ENCODE measurements around the gene NKAPD1.
A peak's percentile ranks its signal among the peaks of the same experiment; 100 is the strongest.
"Not testable (repeated sequence)": the region's sequence is repeated elsewhere in the genome, so short reads cannot be mapped to it uniquely, and the experiment has no call there.

NKAPD1 gene

GRCh38 chr11:112042161-112042960 lies 31.7 kb upstream of the NKAPD1 start:
- no peak overlapping the region for H3K4me2 ChIP-seq (ENCODE audit: low read length)
- H3K27me3 ChIP-seq (ENCODE audit: control insufficient read depth, low read length): no peaks in the 10 kb centered on the region
- no peaks in the 10 kb centered on the region for H3K4me1 ChIP-seq (ENCODE audit: control insufficient read depth, low read length)
- H3K4me3 ChIP-seq (ENCODE audit: low read length): no peak overlapping the region
- 0 out of 2 replicates have a peak, but pooled peaks cover 2% of the 10 kb centered on the region for H4K20me1 ChIP-seq (ENCODE audit: control insufficient read depth, insufficient read depth, low read depth, low read length)
- H3K79me2 ChIP-seq (ENCODE audit: control insufficient read depth, low read length): peaks cover 23% of the 10 kb centered on the region
- H3K9me3 ChIP-seq (ENCODE audit: control insufficient read depth, insufficient read depth, low read length): no peaks in the 10 kb centered on the region
- no peaks in the 10 kb centered on the region for H3K9me2 ChIP-seq (replicated peaks; ENCODE audit: control insufficient read depth, low read length)
- TF ChIP-seq EZH2phosphoT487 (IDR thresholded peaks at IDR 0.05; ENCODE audit: borderline replicate concordance, low read length) (no peak), CTCF (IDR thresholded peaks at IDR 0.05; ENCODE audit: low read depth, low read length, poor library complexity, severe bottlenecking) (no peak)
- H3F3A ChIP-seq (ENCODE audit: control insufficient read depth, insufficient read depth): peaks cover 16% of the 10 kb centered on the region
- peaks cover 88% of the 10 kb centered on the region for H3K36me3 ChIP-seq (ENCODE audit: control insufficient read depth, low read length)
- no peak overlapping the region for H3K27ac ChIP-seq (ENCODE audit: low read depth, low read length)

GRCh38 chr11:112042961-112043304 lies 31.2 kb upstream of the NKAPD1 start:
- Histone ChIP-seq H4K20me1 (ENCODE audit: control insufficient read depth, insufficient read depth, low read depth, low read length) (0 out of 2 replicates have a peak, but pooled peaks cover 2% of the 10 kb centered on the region), H3K27me3 (ENCODE audit: control insufficient read depth, low read length) (no peaks in the 10 kb centered on the region), H3F3A (ENCODE audit: control insufficient read depth, insufficient read depth) (peaks cover 16% of the 10 kb centered on the region), H3K9me3 (ENCODE audit: control insufficient read depth, insufficient read depth, low read length) (no peaks in the 10 kb centered on the region), H3K79me2 (ENCODE audit: control insufficient read depth, low read length) (peaks cover 21% of the 10 kb centered on the region), H3K9me2 (replicated peaks; ENCODE audit: control insufficient read depth, low read length) (no peaks in the 10 kb centered on the region), H3K27ac (ENCODE audit: low read depth, low read length) (no peak overlapping the region), H3K4me1 (ENCODE audit: control insufficient read depth, low read length) (peaks cover 4% of the 10 kb centered on the region), H3K4me3 (ENCODE audit: low read length) (no peak overlapping the region), H3K36me3 (ENCODE audit: control insufficient read depth, low read length) (peaks cover 88% of the 10 kb centered on the region), H3K4me2 (ENCODE audit: low read length) (no peak overlapping the region)
- TF ChIP-seq EZH2phosphoT487 (IDR thresholded peaks at IDR 0.05; ENCODE audit: borderline replicate concordance, low read length) (no peak), CTCF (IDR thresholded peaks at IDR 0.05; ENCODE audit: low read depth, low read length, poor library complexity, severe bottlenecking) (no peak)

GRCh38 chr11:112044961-112045360 lies 29.1 kb upstream of the NKAPD1 start:
- Histone ChIP-seq H3K27ac (ENCODE audit: low read depth, low read length) (no peak overlapping the region), H3K36me3 (ENCODE audit: control insufficient read depth, low read length) (peaks cover 93% of the 10 kb centered on the region), H3F3A (ENCODE audit: control insufficient read depth, insufficient read depth) (peaks cover 25% of the 10 kb centered on the region), H3K4me3 (ENCODE audit: low read length) (no peak overlapping the region), H3K9me2 (replicated peaks; ENCODE audit: control insufficient read depth, low read length) (no peaks in the 10 kb centered on the region), H3K27me3 (ENCODE audit: control insufficient read depth, low read length) (no peaks in the 10 kb centered on the region), H3K4me1 (ENCODE audit: control insufficient read depth, low read length) (peaks cover 24% of the 10 kb centered on the region), H3K4me2 (ENCODE audit: low read length) (no peak overlapping the region), H3K79me2 (ENCODE audit: control insufficient read depth, low read length) (peaks cover 32% of the 10 kb centered on the region), H3K9me3 (ENCODE audit: control insufficient read depth, insufficient read depth, low read length) (peaks cover 7% of the 10 kb centered on the region; the same call in 1 of the 2 replicates), H4K20me1 (ENCODE audit: control insufficient read depth, insufficient read depth, low read depth, low read length) (no peaks in the 10 kb centered on the region)
- TF ChIP-seq EZH2phosphoT487 (IDR thresholded peaks at IDR 0.05; ENCODE audit: borderline replicate concordance, low read length): no peak

GRCh38 chr11:112046647-112047046 lies 27.5 kb upstream of the NKAPD1 start:
- H3K27ac ChIP-seq (ENCODE audit: low read depth, low read length); H3K4me3 ChIP-seq (ENCODE audit: low read length); H3K9me3 ChIP-seq (ENCODE audit: control insufficient read depth, insufficient read depth, low read length); H4K20me1 ChIP-seq (ENCODE audit: control insufficient read depth, insufficient read depth, low read depth, low read length); H3K4me2 ChIP-seq (ENCODE audit: low read length); H3K27me3 ChIP-seq (ENCODE audit: control insufficient read depth, low read length); H3K9me2 ChIP-seq (replicated peaks; ENCODE audit: control insufficient read depth, low read length): not testable (repeated sequence)
- peaks cover 37% of the 10 kb centered on the region for H3F3A ChIP-seq (ENCODE audit: control insufficient read depth, insufficient read depth)
- H3K36me3 ChIP-seq (ENCODE audit: control insufficient read depth, low read length): peaks cover 94% of the 10 kb centered on the region
- peaks cover 35% of the 10 kb centered on the region for H3K79me2 ChIP-seq (ENCODE audit: control insufficient read depth, low read length)
- peaks cover 41% of the 10 kb centered on the region for H3K4me1 ChIP-seq (ENCODE audit: control insufficient read depth, low read length)

GRCh38 chr11:112048256-112048655 lies 25.8 kb upstream of the NKAPD1 start:
- not testable (repeated sequence) for H3K27me3 ChIP-seq (ENCODE audit: control insufficient read depth, low read length); H4K20me1 ChIP-seq (ENCODE audit: control insufficient read depth, insufficient read depth, low read depth, low read length); H3K9me2 ChIP-seq (replicated peaks; ENCODE audit: control insufficient read depth, low read length); H3K9me3 ChIP-seq (ENCODE audit: control insufficient read depth, insufficient read depth, low read length)
- peak overlapping the region; percentile 58 for H3K4me3 ChIP-seq (ENCODE audit: low read length)
- peak overlapping the region; percentile 82 for H3K27ac ChIP-seq (ENCODE audit: low read depth, low read length)
- peak overlapping the region; percentile 72 for H3K4me2 ChIP-seq (ENCODE audit: low read length)
- peaks cover 52% of the 10 kb centered on the region for H3K4me1 ChIP-seq (ENCODE audit: control insufficient read depth, low read length)
- H3K79me2 ChIP-seq (ENCODE audit: control insufficient read depth, low read length): peaks cover 40% of the 10 kb centered on the region
- peaks cover 30% of the 10 kb centered on the region for H3F3A ChIP-seq (ENCODE audit: control insufficient read depth, insufficient read depth)
- H3K36me3 ChIP-seq (ENCODE audit: control insufficient read depth, low read length): peaks cover 93% of the 10 kb centered on the region
